ENCODE data around the gene LCLAT1. TPM values are rescaled to one million over a fixed set of nuclear protein-coding genes. Genes with fewer than 3 reads are reported as not detected.

Gene LCLAT1
- total RNA-seq, 1 donor from 2014 or later: 41.0 TPM

DNA sequence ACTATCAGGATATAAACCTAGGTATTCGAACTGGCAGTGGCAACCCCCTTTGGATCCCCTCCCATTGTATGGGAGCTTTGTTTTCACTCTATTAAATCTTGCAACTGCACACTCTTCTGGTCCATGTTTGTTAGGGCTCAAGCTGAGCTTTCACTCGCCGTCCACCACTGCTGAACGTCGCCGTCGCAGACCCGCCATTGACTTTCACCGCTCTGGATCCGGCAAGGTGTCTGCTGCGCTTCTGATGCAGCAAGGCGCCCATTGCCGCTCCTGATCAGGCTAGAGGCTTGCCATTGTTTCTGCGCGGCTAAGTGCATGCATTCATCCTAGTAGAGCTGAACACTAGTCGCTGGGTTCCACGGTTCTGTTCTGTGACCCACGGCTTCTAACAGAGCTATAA lies 69.1 kb downstream of the LCLAT1 start:
- TF ChIP-seq, protein P1, sequence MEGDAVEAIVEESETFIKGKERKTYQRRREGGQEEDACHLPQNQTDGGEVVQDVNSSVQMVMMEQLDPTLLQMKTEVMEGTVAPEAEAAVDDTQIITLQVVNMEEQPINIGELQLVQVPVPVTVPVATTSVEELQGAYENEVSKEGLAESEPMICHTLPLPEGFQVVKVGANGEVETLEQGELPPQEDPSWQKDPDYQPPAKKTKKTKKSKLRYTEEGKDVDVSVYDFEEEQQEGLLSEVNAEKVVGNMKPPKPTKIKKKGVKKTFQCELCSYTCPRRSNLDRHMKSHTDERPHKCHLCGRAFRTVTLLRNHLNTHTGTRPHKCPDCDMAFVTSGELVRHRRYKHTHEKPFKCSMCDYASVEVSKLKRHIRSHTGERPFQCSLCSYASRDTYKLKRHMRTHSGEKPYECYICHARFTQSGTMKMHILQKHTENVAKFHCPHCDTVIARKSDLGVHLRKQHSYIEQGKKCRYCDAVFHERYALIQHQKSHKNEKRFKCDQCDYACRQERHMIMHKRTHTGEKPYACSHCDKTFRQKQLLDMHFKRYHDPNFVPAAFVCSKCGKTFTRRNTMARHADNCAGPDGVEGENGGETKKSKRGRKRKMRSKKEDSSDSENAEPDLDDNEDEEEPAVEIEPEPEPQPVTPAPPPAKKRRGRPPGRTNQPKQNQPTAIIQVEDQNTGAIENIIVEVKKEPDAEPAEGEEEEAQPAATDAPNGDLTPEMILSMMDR (IDR thresholded peaks at IDR 0.05; ENCODE audit: borderline replicate concordance): no peak
- Histone ChIP-seq H3K36me3 (peaks cover 19% of the 10 kb centered on the region), H3K9me3 (replicated peaks) (peaks cover 28% of the 10 kb centered on the region), H3K4me3 (no peak overlapping the region), H3K27ac (replicated peaks) (no peak overlapping the region), H3K27me3 (ENCODE audit: low read depth) (no peaks in the 10 kb centered on the region), H3K4me1 (peaks cover 47% of the 10 kb centered on the region)
- intact Hi-C loops (cut with micrococcal nuclease): no loop called here
- no peak for DNase-seq

DNA sequence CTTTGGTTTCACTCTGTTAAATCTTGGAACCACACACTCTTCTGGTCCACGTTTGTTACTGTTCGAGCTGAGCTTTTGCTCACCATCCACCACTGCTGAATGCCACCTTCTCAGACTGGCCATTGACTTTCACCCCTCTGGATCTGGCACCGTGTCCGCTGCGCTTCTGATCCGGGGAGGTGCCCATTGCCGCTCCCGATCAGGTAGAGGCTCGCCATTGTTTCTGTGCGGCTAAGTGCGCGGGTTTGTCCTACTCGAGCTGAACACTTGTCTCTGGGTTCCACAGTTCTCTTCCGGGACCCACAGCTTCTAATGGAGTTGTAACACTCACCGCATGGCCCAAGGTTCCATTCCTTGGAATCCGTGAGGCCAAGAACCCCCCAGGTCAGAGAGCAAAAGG lies 72.8 kb downstream of the LCLAT1 start:
- H3K9me3 ChIP-seq (replicated peaks): peaks cover 28% of the 10 kb centered on the region
- peaks cover 18% of the 10 kb centered on the region for H3K4me1 ChIP-seq
- intact Hi-C loops (cut with micrococcal nuclease): no loop called here
- TF ChIP-seq, protein P1 (IDR thresholded peaks at IDR 0.05; ENCODE audit: borderline replicate concordance): no peak
- H3K27ac ChIP-seq (replicated peaks): no peak overlapping the region
- no peaks in the 10 kb centered on the region for H3K27me3 ChIP-seq (ENCODE audit: low read depth)
- H3K4me3 ChIP-seq: no peak overlapping the region
- no peak for DNase-seq
- H3K36me3 ChIP-seq: peaks cover 19% of the 10 kb centered on the region

DNA sequence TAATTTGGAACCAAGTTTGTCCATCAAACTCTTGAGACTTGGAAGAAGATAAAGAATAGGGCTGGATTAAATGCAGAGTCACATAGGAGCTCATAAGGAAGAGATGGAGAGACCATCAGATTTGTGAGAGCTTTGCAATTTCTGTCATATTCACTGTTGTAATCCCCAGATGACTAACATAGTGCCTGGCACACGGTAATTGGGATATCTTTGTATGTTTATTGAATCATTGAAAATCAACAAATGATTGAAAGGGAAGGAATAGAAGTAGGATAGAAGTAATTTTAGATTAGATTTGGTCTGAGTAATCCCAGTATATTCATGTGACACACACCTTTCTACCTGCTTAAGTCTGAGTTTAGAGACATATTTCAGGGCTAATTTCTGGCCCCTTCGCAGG lies 75.4 kb downstream of the LCLAT1 start:
- intact Hi-C loops (cut with micrococcal nuclease): no loop called here
- TF ChIP-seq, protein P1 (IDR thresholded peaks at IDR 0.05; ENCODE audit: borderline replicate concordance): no peak
- Histone ChIP-seq H3K27ac (replicated peaks) (no peak overlapping the region), H3K36me3 (peaks cover 23% of the 10 kb centered on the region), H3K27me3 (ENCODE audit: low read depth) (no peaks in the 10 kb centered on the region), H3K9me3 (replicated peaks) (peaks cover 28% of the 10 kb centered on the region), H3K4me3 (no peak overlapping the region), H3K4me1 (peaks cover 16% of the 10 kb centered on the region)
- DNase-seq: no peak

DNA sequence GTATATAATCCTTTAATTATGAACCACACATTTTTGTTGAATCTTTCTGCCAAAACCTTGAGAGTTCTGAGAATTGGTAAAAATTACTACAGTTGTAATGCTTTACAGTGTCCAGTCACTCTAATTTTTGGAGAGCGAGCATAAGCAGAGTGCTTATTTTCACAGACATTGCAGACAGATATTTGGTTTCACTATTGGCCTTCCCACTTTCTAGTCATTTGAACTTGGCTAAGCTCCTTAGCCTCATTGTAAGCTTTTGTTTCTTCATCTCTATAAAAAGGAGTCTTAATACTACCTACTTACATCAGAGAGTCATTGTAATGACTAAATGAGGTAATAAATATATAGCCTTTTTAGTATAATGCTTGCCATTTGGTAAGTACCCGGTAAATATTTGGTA lies 80.4 kb downstream of the LCLAT1 start:
- TF ChIP-seq, protein P1 (IDR thresholded peaks at IDR 0.05; ENCODE audit: borderline replicate concordance): no peak
- Histone ChIP-seq H3K4me3 (no peak overlapping the region), H3K36me3 (peaks cover 9% of the 10 kb centered on the region), H3K27ac (replicated peaks) (no peak overlapping the region), H3K9me3 (replicated peaks) (peaks cover 11% of the 10 kb centered on the region), H3K4me1 (peaks cover 37% of the 10 kb centered on the region), H3K27me3 (ENCODE audit: low read depth) (no peaks in the 10 kb centered on the region)
- intact Hi-C loops (cut with micrococcal nuclease): no loop called here
- DNase-seq: no peak

DNA sequence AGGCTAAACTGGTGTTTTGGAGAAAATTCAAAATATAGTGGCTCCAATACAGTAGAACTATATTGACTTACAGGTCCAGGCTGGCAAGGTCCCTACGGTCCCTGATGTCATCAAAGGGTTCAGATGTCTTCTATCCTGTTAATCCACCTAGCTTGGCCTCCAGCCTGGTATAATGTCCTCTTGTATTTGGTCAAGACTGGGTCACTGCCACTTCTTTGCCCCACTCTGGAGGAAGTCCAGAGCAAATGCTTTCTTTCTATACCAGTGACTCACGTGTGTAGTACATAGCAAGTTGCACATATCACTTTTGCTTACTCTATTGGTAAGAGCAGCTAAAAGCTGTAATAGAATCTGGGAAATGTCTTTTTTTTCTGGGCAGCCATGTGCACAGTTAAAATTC lies 80.8 kb downstream of the LCLAT1 start:
- H3K4me1 ChIP-seq: peaks cover 40% of the 10 kb centered on the region
- DNase-seq: no peak
- H3K27ac ChIP-seq (replicated peaks): no peak overlapping the region
- no peaks in the 10 kb centered on the region for H3K27me3 ChIP-seq (ENCODE audit: low read depth)
- no peak overlapping the region for H3K4me3 ChIP-seq
- H3K9me3 ChIP-seq (replicated peaks): peaks cover 11% of the 10 kb centered on the region
- TF ChIP-seq, protein P1 (IDR thresholded peaks at IDR 0.05; ENCODE audit: borderline replicate concordance): no peak
- peaks cover 9% of the 10 kb centered on the region for H3K36me3 ChIP-seq
- intact Hi-C loops (cut with micrococcal nuclease): no loop called here

DNA sequence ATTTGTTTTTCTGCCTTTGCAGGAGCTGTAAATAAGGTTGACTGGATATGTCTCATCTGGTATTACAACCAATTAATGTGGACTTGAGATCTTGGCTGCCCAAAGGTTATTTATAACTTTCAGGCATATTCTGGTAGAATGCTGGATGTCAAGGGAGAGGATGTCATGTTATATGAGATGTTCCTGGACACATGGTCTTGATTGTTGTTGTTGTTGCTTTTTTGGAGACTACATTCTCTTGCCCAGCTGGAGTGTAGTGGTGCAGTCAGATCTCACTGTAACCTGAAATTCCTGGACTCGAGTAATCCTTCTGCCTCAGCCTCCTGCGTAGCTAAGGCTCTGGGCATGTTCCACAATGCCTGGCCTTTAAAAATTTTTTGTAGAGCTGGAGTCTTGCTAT lies 83.3 kb downstream of the LCLAT1 start:
- no peak overlapping the region for H3K4me3 ChIP-seq
- TF ChIP-seq, protein P1 (IDR thresholded peaks at IDR 0.05; ENCODE audit: borderline replicate concordance): no peak
- peaks cover 43% of the 10 kb centered on the region for H3K4me1 ChIP-seq
- peaks cover 33% of the 10 kb centered on the region for H3K36me3 ChIP-seq
- H3K27me3 ChIP-seq (ENCODE audit: low read depth): no peaks in the 10 kb centered on the region
- H3K9me3 ChIP-seq (replicated peaks): peaks cover 11% of the 10 kb centered on the region
- no peak for DNase-seq
- no peak overlapping the region for H3K27ac ChIP-seq (replicated peaks)
- intact Hi-C loops (cut with micrococcal nuclease): no loop called here

Measured in left ventricle myocardium inferior (tissue), 1 donor.